ENCODE results near the gene MAPK1.
"Not testable (repeated sequence)": the region's sequence is repeated elsewhere in the genome, so short reads cannot be mapped to it uniquely, and the experiment has no call there.

Gene MAPK1

GRCh38 chr22:21762712-21763581, 104.5 kb downstream of the MAPK1 start:
- no peak overlapping the region for H3K4me3 ChIP-seq (ENCODE audit: low read length)
- peak; percentile 43 for DNase-seq (ENCODE audit: low read depth, low spot score)

- H3K4me3 ChIP-seq (ENCODE audit: low read length), result no peak overlapping the region
- DNase-seq (ENCODE audit: low read depth, low spot score), result no peak
These were observed 105.3 kb downstream of the MAPK1 start for GRCh38 chr22:21761994-21762680.

- H3K4me3 ChIP-seq (ENCODE audit: low read length), result no peak overlapping the region
- no peak for DNase-seq (ENCODE audit: low read depth, low spot score)
These were observed 106.4 kb downstream of the MAPK1 start for GRCh38 chr22:21761086-21761485.

GRCh38 chr22:21760640-21761039, 106.8 kb downstream of the MAPK1 start:
- DNase-seq (ENCODE audit: low read depth, low spot score), result peak; percentile 54
- H3K4me3 ChIP-seq (ENCODE audit: low read length), result no peak overlapping the region

GRCh38 chr22:21759646-21760376, 107.6 kb downstream of the MAPK1 start:
- DNase-seq (ENCODE audit: low read depth, low spot score), result no peak
- no peak overlapping the region for H3K4me3 ChIP-seq (ENCODE audit: low read length)

- H3K4me3 ChIP-seq (ENCODE audit: low read length), result no peak overlapping the region
- no peak for DNase-seq (ENCODE audit: low read depth, low spot score)
These were observed 108.4 kb downstream of the MAPK1 start for GRCh38 chr22:21759093-21759492.

- DNase-seq (ENCODE audit: low read depth, low spot score), result no peak
- H3K4me3 ChIP-seq (ENCODE audit: low read length), result no peak overlapping the region
These were observed 109.2 kb downstream of the MAPK1 start for GRCh38 chr22:21758091-21758864.

- H3K4me3 ChIP-seq (ENCODE audit: low read length), result no peak overlapping the region
- no peak for DNase-seq (ENCODE audit: low read depth, low spot score)
These were observed 111.6 kb downstream of the MAPK1 start for GRCh38 chr22:21755851-21756284.

- no peak overlapping the region for H3K4me3 ChIP-seq (ENCODE audit: low read length)
- DNase-seq (ENCODE audit: low read depth, low spot score), result no peak
These were observed 112.9 kb downstream of the MAPK1 start for GRCh38 chr22:21754523-21754922.

- no peak overlapping the region for H3K4me3 ChIP-seq (ENCODE audit: low read length)
- no peak for DNase-seq (ENCODE audit: low read depth, low spot score)
These were observed 113.9 kb downstream of the MAPK1 start for GRCh38 chr22:21753374-21754111.

- no peak for DNase-seq (ENCODE audit: low read depth, low spot score)
- H3K4me3 ChIP-seq (ENCODE audit: low read length), result no peak overlapping the region
These were observed 115.2 kb downstream of the MAPK1 start for GRCh38 chr22:21752276-21752675.

- H3K4me3 ChIP-seq (ENCODE audit: low read length), result no peak overlapping the region
- DNase-seq (ENCODE audit: low read depth, low spot score), result no peak
These were observed 121.5 kb downstream of the MAPK1 start for GRCh38 chr22:21745948-21746347.

- not testable (repeated sequence) for H3K4me3 ChIP-seq (ENCODE audit: low read length); DNase-seq (ENCODE audit: low read depth, low spot score)
These were observed 122.5 kb downstream of the MAPK1 start for GRCh38 chr22:21744917-21745316.

GRCh38 chr22:21741790-21742189, 125.7 kb downstream of the MAPK1 start:
- no peak overlapping the region for H3K4me3 ChIP-seq (ENCODE audit: low read length)
- no peak for DNase-seq (ENCODE audit: low read depth, low spot score)

GRCh38 chr22:21741059-21741458, 126.4 kb downstream of the MAPK1 start:
- no peak for DNase-seq (ENCODE audit: low read depth, low spot score)

GRCh38 chr22:21739828-21740377, 127.5 kb downstream of the MAPK1 start:
- no peak for DNase-seq (ENCODE audit: low read depth, low spot score)
- H3K4me3 ChIP-seq (ENCODE audit: low read length), result no peak overlapping the region

More at GRCh38 chr22:21741059-21741458, 126.4 kb downstream of the MAPK1 start:
- H3K4me3 ChIP-seq (ENCODE audit: low read length), result no peak overlapping the region

- no peak overlapping the region for H3K4me3 ChIP-seq (ENCODE audit: low read length)
These were observed 128.5 kb downstream of the MAPK1 start for GRCh38 chr22:21738966-21739365.

GRCh38 chr22:21738081-21738480, 129.4 kb downstream of the MAPK1 start:
- DNase-seq (ENCODE audit: low read depth, low spot score), result no peak

More at GRCh38 chr22:21738966-21739365, 128.5 kb downstream of the MAPK1 start:
- no peak for DNase-seq (ENCODE audit: low read depth, low spot score)

More at GRCh38 chr22:21738081-21738480, 129.4 kb downstream of the MAPK1 start:
- no peak overlapping the region for H3K4me3 ChIP-seq (ENCODE audit: low read length)

Data from Jurkat, Clone E6-1 (cell line).